NCI-H1048 (cell line): ENCODE results near the gene MEAK7.

Experiments
- DNase-seq: peaks from one replicate; lab custom pipeline; 2025; lab: John Stamatoyannopoulos, UW

The MEAK7 gene

GRCh38 chr16:84504420-84505248, at the start of gene MEAK7:
TSS of gene MEAK7 (minus strand) at chr16:84504659. CDS start at chr16:84498086, 6,573 bp downstream.
- DNase-seq, result peak; percentile 84

DNA sequence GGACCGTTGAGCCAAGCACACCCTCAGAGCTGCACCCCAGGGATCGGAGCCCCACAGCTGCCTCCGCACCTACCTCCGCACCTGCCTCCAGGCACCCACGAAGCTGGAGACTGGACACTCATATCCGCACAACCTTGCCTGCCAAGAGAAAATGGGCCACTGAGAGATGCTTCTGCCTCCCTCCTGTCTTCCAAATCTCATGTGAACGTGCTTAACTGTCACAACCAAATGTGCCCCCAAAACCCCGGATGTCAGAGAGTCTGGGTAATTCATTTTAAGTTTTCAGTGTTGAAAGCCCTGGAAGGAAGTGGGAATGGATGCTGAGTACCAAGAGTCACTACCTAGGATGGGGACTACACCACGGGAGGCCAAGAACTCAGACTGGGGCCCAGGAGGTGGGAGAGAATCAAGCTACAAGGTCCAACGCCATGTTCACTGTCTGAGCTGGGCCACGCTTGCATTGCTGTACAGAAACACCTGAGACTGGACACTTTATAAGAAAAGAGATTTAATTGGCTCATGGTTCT, 49.5 kb upstream of the MEAK7 start:
- no peak for DNase-seq

DNA sequence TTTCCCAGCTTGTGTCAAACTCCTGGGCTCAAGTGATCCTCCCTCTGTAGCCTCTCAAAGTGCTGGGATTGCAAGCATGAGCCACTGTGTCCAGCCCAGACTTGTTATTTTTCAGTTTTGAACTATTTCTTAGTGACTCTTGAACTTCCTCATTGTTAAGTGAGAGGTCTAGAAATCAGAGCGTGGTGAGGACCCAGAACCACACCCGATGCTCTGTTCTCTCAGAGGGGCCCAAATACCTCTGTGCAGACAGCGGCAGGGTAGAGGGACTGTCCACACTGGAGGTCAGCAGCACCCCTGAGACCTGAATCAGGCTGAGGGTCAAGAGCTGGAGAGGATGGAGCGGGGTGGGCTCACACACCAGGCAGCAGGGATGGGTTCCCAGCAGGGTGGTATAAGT, 47.7 kb upstream of the MEAK7 start:
- DNase-seq, result no peak

- no peak for DNase-seq
These were observed 45.6 kb upstream of the MEAK7 start for GRCh38 chr16:84550096-84550495.

DNA sequence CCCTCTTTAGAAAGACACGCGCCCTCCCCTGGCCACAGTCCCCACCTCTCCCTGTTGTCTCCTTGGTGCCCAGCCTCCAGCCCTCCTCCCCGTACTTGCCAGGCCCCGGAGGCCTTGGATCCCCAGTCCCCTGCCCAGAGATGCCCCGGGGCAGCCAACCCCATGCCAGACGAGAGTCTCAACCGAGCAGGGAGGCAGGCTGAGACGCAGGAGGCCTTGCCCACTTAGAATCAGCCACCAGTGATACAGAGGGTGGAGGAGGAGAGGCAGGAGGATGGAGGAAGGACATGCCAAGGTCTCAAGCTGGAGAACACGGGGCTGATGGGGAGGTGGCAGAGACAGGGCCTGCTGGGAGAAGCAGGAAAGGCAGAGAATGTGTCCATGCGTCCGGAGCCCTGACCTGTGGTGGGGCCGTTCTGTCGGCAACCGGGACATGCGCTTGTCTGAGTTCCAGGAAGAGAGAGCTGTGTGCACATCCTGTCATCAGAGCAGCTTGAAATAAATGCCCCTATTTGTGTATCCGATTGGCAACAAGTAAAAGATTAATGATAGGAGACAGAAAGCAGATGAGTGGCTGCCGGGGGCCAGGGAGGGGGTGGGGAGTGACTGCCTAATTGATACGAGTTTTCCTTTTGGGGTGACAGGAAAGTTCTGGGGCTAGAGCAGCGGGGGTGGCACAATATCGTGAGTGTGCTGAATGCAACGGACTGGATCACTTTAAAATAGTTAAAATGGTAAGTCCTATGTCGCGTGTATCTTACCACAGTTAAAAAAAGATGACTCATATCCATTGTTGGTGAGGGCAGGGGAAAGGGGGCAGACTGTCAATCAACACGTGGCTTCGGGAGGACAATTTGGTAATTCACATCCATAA, 44.7 kb upstream of the MEAK7 start:
- DNase-seq, result no peak

- no peak for DNase-seq
These were observed 44.0 kb upstream of the MEAK7 start for GRCh38 chr16:84548508-84548907.

- no peak for DNase-seq
These were observed 43.1 kb upstream of the MEAK7 start for GRCh38 chr16:84547546-84548061.

DNA sequence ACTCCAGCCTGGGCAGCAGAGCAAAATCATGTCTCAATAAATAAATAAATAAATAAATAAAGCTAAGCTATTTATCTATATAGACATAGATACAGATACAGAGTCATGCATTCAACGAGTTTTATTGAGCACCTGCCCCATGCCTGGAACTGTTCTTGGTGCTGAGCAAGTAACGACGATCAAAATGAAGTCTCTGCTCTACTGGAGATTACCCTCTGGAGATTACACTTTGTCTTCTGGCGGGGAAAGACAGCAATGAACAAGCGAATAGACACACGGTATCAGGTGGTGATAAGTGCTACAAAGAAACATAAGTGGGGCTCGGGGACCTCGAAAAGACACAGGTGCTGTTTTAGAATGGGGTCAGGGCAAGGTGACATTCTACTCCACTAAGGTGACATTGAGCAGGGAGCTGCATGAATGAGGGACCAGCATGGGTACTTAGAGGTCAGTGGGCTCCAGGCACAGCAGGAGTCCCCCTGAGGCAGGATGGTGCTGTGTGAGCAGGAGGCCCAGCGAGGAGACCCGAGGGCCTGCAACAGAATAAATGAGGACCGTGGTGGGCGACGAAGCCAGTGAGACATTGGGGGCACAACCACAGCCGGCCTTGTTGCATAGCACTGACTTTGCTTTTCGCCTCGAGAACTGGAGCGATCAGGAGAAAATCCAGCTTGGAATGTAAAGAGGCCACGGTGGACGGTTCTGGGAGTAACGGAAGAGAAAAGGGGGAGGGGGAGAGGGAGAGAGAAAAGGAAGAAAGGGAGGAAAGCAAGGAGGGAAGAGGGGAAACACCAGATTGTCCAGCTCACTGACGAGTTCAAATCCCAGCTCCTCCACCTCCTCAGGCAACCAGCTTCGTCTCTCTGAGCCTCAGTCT, 42.4 kb upstream of the MEAK7 start:
- DNase-seq, result no peak

DNA sequence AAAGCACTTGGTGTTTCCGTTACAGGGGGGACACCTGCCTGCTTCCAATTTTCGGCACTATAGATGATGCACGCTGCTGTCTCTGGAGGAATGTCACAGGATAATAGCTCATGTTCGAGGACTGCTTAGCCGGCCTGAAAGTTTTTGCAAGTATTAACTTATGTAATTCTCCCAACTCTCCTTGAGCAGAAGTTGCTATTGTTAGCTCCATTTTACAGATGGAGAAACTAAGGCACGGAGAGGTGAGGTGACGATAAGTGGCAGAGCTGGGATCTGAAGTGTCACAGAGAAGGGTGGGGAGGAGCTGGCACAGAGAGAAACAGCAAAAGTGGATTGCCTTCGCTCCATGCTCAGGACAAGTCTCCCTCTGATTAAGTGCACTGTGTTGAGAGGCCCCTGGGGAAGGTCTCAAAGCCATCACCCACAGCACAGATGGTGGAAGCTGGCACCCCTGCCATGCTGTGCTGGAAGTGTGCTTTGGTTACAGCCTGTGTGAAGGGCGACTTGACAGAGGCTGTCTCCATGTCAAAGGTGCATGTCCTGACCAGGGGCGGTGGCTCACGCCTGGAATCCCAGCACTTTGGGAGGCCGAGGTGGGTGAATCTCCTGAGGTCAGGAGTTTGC, 40.8 kb upstream of the MEAK7 start:
- DNase-seq, result no peak

DNA sequence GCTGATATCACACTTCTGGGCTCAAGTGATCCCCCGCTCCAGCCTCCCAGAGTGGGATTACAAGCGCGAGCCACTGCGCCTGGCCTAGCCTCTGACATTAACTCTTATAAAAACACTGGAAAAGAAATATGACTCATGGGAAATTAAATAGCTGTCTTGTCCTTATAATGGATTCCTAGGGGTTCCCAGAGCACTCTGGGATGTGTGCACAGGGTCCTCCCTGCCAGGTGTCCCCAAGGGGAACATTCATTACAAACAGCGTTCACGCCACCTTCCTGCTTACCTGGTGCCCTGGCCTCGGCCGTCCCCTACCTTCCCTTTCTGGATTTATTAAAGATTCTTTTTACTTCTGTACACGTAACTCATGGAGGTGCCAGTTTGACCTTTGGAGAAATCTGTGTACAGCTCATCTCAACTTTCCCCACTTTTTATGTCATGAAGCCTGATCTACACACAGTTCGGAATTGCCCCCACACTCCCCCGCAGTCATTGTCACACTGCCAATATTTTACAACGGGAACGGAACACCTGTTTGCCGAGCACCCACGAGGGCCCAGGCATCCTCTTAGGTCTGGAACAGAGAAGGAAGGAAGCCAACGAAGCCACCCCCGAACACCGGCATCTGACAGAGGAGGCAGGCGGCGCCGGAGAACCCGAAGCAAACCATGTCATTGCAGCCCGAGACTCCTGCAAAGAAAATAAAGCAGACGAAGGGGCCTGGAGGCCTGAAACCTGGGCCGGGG, 39.7 kb upstream of the MEAK7 start:
- DNase-seq, result no peak

DNA sequence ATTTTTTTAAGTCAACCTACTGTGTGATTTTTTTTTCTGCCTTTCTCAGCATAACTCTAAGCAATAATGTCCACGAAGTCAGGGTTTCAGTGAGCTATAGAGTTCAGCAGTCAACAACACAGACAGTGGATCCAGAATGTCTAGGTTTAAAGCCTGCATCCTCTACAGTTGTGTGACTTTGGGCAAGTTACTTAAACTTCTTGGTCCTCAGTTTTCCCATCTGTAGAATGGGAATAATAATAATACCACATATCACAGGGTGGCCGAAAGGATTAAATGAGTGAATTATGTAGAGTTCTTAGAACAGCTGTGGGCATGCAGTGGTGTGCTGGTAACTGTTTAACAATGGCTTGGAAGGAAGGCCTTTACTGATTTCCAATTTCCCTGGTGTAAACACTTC, 38.8 kb upstream of the MEAK7 start:
- no peak for DNase-seq

DNA sequence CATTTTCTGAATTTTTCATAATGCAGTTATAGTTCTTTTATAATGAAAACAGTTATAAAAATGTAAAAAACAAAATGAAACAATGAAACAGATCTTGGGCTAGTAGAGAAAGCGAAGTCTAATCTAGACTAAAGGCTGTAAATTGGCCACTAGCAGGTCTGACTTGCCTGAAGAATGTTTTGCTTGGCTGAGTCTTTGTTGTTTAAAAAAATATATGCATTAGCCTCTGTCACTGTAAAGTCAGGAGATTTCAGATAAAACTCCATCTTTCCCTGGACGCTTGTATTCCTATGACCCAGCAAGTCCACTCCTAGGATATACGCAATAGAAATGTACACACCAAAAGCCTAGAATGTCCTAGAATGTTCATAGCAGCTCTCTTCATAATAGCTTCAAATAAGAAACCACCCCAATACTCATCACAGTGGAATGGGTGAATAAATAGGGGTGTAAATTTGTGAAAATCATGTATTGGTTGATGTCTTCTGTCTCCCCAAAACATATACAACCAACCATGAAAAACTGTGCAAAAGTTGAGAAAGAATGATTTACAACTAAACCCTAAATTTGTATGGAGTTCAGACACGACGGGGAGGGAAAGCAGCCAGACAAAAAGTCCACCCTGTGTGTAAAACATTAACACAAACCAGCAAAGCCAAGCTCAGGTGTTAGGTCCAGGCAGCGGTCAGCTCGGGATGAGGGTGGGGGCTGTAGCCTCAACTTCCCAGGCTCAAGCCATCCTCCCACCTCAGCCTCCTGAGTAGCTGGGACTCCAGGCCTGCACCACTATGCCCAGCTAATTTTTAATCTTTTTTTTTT, 37.7 kb upstream of the MEAK7 start:
- DNase-seq, result no peak

- DNase-seq, result no peak
These were observed 35.7 kb upstream of the MEAK7 start for GRCh38 chr16:84540194-84540593.

DNA sequence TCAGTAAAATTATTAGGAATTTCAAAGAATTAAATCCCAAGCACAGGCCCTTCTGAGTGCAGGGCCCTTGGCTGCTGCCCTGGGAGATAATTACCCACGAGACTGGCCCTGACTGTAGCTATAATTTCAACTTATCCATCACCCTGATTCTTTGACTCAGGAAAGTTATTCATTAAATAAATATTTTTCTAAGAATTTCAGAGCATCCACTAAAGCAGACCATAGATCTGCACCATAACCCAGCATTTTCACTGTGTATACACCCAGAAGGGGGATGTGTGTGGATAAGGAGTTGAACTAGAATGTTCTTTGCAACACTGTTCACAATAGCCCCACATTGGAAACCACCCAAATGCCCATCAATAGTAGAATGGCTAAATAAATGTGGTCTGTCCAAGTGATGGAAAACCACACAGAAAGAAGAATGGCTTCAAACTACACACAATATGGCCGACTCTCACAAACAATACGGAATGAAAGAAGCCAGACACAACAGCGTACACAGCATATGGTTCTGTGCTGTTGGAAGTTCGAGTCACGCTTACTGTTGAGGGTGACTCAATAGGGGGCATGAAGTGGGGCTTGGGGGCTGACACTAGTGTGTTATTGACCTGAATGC, 33.9 kb upstream of the MEAK7 start:
- DNase-seq, result no peak

DNA sequence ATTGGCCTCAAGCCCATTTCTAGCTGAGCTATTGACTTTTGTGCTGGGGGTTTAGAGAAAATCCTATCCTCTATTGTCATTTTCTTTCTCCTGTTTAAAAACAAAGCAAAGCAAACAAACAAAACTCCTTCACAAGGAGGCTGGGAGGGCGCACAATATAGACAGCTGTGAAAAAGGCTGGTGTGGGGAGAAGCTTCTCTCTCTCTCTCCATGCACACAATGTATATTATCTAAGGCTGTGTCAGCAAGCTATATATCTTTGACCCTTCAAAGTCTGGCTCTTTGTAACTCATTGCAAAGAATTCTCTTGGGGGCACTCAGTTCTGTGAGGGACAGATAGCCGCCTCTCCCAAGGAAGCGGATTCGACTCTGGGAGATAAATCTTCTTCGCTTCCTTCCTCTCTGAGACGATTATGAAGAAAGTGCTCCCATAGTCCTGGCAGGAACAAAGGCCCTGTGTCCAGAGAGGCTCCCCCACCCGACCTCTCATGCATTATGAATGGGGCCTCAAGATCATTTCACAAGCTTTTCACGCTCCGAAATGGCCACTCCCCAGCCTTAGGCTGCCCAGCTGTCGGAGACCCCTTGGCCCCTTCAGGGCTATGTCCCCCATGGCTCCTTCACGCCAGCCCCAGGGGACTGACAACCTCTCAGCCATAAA, 33.2 kb upstream of the MEAK7 start:
- no peak for DNase-seq

- DNase-seq, result no peak
These were observed 31.4 kb upstream of the MEAK7 start for GRCh38 chr16:84535851-84536250.

GRCh38 chr16:84535408-84535807, 30.9 kb upstream of the MEAK7 start:
- DNase-seq, result no peak

GRCh38 chr16:84534815-84535214, 30.4 kb upstream of the MEAK7 start:
- no peak for DNase-seq
